Neural progenitor cell (in vitro differentiated cells): ENCODE data around the gene DPF3.

ENCODE experiments used
- CTCF ChIP-seq: fragments of 200-600 bp; sonication (generic); IDR thresholded peaks from 2 replicates; pipeline ENCODE4 v1.5.1; 2017; ENCODE audit warnings: antibody characterized with exemption, mild to moderate bottlenecking
- EZH2 ChIP-seq: fragments of 200-600 bp; sonication (generic); IDR thresholded peaks from 2 replicates; pipeline ENCODE4 v1.6.1; 2017; ENCODE audit warnings: antibody characterized with exemption, mild to moderate bottlenecking, moderate library complexity
- EZH2phosphoT487 ChIP-seq: fragments of 200-600 bp; sonication (generic); IDR thresholded peaks from 2 replicates; pipeline ENCODE4 v1.6.1; 2017; ENCODE audit warnings: antibody characterized with exemption

- TF ChIP-seq CTCF (no peak), EZH2 (no peak), EZH2phosphoT487 (no peak)
Measured at GRCh38 chr14:72925815-72926291, 32.0 kb upstream of the DPF3 start.
